ENCODE data around the gene TLE6. TPM values are rescaled to one million over a fixed set of nuclear protein-coding genes. Genes with fewer than 3 reads are reported as not detected.

Gene TLE6
- total RNA-seq, result not detected in 2 replicates

DNA sequence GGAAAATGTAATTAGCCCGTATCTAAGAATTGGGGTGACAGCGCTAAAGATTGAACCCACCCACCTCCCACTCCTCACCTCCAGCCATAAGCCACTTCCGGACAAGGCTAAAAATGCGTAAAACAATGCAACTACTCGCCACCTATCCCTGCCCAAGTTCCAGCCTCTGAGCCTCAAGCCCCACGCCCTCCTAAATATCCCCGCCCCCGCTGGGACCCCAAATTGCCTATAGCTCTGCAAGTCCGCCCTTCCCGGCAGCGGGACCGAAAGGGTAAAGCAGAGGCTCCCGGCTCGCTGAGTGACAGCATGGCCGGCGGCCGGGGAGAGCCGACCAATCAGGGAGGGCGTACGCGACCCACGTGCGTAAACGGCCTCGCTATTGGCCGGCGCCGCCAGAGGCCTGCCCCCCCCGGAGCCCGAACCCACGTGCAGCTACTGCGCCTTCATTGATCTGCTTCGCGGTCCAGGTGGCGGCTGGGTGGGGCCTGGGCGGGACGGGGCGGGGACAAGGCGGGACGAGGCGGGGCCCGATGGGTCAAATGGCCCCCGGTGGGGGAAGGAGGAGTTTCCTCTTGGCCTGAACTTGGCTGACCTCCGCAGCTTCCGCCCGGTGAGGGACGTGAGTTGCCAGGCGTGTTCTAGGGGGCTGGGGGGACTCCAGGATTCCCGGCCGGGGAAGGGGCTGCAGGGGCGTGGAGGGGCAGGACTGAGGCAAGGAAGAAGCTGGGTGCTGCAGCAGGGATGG lies at the start of gene TLE6:
Gene TLE6, plus strand, starts transcription at position 564 of the 745 bp plus-strand sequence. CDS start 670 bp downstream, outside the sequence.

GRCh38 chr19:2944775-2945574 lies 32.4 kb upstream of the TLE6 start, which contains the start of gene ZNF77:
ZNF77 (minus strand) TSS chr19:2944971; CDS start chr19:2944840, 131 bp downstream.

GRCh38 chr19:3029065-3029923 lies 51.9 kb downstream of the TLE6 start, which contains the start of gene TLE2:
TLE2 (minus strand) TSS chr19:3029280; CDS start chr19:3028904, 376 bp downstream.

Other genes with a start within 250 kb of the TLE6 start
- 41.8 and 56.8 TPM in 2 replicates for gene SLC39A3, start 237.5 kb upstream of the TLE6 start, total RNA-seq
- gene SGTA, start 194.3 kb upstream of the TLE6 start, total RNA-seq, result 60.8 and 84.7 TPM in 2 replicates
- 75.8 and 139 TPM in 2 replicates for gene THOP1, start 192.1 kb upstream of the TLE6 start, total RNA-seq
- gene ZNF554, start 157.7 kb upstream of the TLE6 start, total RNA-seq, result 1.1 and 1.6 TPM in 2 replicates
- 4.2 and 4.9 TPM in 2 replicates for gene ZNF555, start 136.1 kb upstream of the TLE6 start, total RNA-seq
- gene ZNF556, start 110.2 kb upstream of the TLE6 start, total RNA-seq, result not detected in 2 replicates
- 4.4 and 6.9 TPM in 2 replicates for gene ZNF57, start 76.6 kb upstream of the TLE6 start, total RNA-seq
- 1.4 and 3.3 TPM in 2 replicates for gene ZNF77, start 32.6 kb upstream of the TLE6 start, total RNA-seq
- 0.11 and 1.5 TPM in 2 replicates for gene TLE2, start 51.7 kb downstream of the TLE6 start, total RNA-seq
- gene TLE5, start 84.9 kb downstream of the TLE6 start, total RNA-seq, result 255 and 333 TPM in 2 replicates
- gene GNA11, start 116.8 kb downstream of the TLE6 start, total RNA-seq, result 47.6 and 50.9 TPM in 2 replicates
- 202 and 264 TPM in 2 replicates for gene GNA15, start 158.5 kb downstream of the TLE6 start, total RNA-seq
- gene S1PR4, start 201.2 kb downstream of the TLE6 start, total RNA-seq, result 0.16 TPM in 1 of 2 replicates, not detected in the other
- 71.5 and 107 TPM in 2 replicates for gene NCLN, start 208.4 kb downstream of the TLE6 start, total RNA-seq
- gene CELF5, start 247.1 kb downstream of the TLE6 start, total RNA-seq, result not detected in 2 replicates